GM21515 (cell line): ENCODE data around the gene RAB3IP.
"Not testable (repeated sequence)": the region's sequence is repeated elsewhere in the genome, so short reads cannot be mapped to it uniquely, and the experiment has no call there.

ENCODE experiments used
- ATAC-seq: cut with Tn5 transposase; IDR thresholded peaks from one replicate; pipeline ENCODE4 v1.9.1; 2021; ENCODE audit not compliant: unreplicated experiment

RAB3IP gene

GRCh38 chr12:69756088-69756755 lies 17.6 kb downstream of the RAB3IP start:
- ATAC-seq, result no peak

GRCh38 chr12:69758105-69758504 lies 19.4 kb downstream of the RAB3IP start:
- ATAC-seq, result no peak

- ATAC-seq, result not testable (repeated sequence)
Observed at GRCh38 chr12:69759581-69759980, 20.9 kb downstream of the RAB3IP start.

- ATAC-seq, result no peak
Observed at GRCh38 chr12:69765515-69765914, 26.9 kb downstream of the RAB3IP start.

DNA sequence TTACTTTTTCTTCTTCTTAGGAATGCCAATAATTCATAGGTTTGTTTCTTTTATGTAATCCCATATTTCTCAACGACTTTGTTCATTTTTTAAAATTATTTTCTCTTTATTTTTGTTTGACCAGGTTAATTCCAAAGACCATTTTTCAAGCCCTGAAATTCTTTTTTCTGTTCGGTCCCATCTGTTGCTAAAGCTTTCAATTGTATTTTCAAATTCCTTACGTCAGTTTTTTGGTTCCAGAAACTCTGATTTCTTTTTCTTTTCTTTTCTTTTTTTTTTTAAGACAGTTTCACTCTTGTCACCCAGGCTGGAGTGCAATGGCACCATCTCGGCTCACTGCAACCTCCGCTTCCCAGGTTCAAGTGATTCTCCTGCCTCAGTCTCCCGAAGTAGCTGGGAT lies 27.6 kb downstream of the RAB3IP start:
- no peak for ATAC-seq

- no peak for ATAC-seq
Observed at GRCh38 chr12:69779928-69780327, 41.3 kb downstream of the RAB3IP start.

DNA sequence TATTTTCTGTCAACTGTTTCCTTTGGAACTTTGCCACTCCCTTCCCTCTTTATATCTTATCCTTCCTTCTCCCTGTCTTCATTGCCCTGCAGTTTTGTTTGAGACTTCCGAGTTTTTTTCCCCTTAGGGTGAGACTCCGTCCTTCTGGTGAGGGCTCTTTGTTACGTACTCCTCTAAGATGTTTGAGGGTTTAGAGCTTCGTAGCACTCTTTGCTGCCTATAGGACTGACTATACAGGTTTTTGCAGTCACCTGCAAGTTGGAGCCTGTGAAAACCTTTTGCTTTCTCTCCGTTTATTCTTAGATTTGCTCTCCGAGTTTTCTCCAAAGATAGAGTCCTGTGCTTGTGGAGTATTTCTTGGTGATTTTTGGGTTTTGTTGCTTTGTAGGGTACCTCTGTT lies 44.7 kb downstream of the RAB3IP start:
- no peak for ATAC-seq

DNA sequence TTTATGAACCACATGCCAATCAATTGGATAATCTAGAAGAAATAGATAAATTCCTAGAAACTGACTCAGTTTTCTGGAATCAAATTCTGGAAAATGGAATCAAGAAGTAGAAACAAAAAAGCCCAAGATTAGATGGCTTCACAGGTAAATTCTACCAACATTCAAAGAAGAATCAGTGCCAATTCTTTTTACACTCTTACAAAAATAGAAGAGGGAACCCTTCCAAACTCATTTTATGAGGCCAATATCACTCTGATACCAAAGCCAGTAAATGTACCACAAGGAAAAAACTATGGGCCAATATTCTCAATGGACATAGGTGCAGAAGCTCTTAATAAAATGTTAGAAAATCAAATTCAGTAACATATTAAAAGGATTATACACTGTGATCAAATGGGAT lies 50.7 kb downstream of the RAB3IP start:
- no peak for ATAC-seq

GRCh38 chr12:69792533-69792932 lies 53.9 kb downstream of the RAB3IP start:
- ATAC-seq, result no peak

GRCh38 chr12:69807101-69807897 lies 68.6 kb downstream of the RAB3IP start:
- ATAC-seq, result not testable (repeated sequence)

DNA sequence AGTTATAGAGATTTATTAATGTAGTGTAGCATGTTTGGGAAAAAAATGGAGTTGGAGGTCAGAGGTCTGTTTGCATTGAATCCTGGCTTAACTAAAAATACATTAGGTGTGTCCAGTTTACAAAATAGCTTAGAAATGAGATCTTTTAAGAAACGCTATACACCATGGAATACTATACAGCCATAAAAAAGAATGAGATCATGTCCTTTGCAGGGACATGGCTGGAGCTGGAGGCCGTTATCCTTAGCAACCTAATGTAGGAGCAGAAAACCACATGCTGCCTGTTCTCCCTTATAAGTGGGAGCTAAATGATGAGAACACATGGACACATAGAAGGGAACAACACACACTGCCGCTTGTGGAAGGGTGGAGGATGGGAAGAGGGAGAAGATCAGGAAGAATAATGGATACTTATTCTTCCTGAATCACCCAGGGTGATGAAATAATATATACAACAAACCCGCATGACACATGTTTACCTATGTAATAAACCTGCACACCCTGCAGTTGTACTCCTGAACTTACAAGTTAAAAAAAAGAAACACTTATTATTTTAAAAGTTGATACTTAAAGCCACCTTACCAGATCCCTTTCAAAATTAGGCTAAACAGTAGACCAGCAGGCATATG lies 72.3 kb downstream of the RAB3IP start:
- no peak for ATAC-seq

DNA sequence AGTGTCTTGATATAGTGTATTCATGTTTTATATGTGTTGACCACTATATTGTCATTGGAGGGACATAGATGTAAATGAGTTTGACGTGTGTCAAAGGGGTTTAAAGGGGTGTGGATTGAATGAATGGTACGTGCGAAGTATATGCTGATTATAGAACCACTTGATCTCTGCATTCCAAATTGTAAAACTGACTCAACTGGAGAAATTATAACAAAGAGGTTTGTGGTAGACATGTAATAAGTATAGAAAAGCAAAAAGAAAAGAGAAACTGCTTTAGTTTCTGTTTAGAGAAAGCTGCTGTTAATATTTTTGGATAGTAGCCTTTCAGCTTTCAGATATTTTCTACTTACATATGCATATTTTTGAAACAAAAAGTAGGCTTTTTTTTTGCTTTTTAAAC lies 77.4 kb downstream of the RAB3IP start:
- ATAC-seq, result no peak

- no peak for ATAC-seq
Observed at GRCh38 chr12:69821032-69821455, 82.4 kb downstream of the RAB3IP start.

GRCh38 chr12:69821456-69822159 lies 82.9 kb downstream of the RAB3IP start:
- ATAC-seq, result no peak

- ATAC-seq, result no peak
Observed at GRCh38 chr12:69822201-69822860, 83.7 kb downstream of the RAB3IP start.

DNA sequence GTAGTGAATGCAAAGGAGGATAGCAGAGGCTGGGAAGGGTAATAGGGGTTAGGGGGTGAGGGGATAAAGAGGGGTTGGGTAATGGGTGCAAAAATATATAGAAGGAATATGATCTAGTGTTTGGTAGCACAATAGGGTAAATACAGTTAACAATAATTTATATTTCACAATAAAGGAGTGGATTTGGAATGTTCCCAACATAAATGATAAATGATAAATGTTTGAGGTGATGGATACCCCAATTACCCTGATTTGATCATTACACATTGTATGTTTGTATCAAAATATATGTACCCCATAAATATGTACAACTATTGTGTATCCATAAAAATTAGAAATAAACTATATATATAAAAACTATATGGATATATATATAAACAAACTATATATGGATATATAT lies 85.4 kb downstream of the RAB3IP start:
- no peak for ATAC-seq

DNA sequence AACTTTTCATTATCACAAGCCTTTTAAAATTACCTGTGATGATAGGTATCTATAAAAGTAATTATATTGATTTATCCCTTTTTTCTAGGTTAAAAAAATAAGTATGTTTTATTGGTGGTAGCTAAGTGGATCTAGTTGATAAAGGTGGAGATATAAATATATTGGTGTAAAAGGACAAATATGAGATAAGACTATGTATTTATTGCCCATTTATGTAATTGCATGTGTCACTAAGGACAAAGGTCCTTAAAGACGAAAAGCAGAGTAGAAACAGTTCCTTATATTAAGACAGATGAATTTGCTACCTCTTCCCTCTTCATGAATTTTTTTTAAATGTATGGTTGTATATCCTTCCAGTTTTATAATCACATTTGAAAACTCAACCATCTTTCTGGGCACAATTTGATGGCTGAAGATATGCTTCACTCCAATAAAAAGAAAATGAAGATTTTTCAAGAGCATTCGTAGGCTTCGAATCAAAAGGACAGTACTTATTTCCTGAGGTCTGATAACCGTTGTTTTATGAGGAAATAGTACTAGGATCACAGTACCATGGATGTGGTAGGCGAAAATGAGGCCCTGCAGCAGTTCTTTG lies 86.4 kb downstream of the RAB3IP start, which contains the start of gene MYRFL:
MYRFL (plus strand) TSS at position 262 of the 595 bp plus-strand sequence; CDS start at position 553, 291 bp downstream.
- no peak for ATAC-seq

- no peak for ATAC-seq
Observed at GRCh38 chr12:69828897-69829296, 90.2 kb downstream of the RAB3IP start.

DNA sequence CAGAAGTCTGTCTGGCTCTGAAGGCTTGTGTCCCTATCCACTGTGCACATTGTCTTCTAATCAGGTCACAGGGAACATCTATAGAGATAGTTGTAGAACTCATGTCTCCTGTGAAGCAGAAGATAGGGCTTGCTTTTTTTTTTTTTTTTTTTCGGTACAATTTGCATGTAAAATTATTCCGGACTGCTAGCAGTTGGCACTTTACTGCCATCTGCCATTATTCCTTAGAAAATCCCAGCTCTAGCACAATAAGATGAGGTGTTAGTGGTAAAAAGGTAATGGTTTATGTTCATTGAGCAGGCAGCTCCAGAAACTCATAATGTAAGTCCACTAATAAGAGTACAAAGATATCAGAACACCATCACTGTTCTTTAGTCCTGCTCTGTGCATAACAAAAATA lies 95.0 kb downstream of the RAB3IP start:
- no peak for ATAC-seq

DNA sequence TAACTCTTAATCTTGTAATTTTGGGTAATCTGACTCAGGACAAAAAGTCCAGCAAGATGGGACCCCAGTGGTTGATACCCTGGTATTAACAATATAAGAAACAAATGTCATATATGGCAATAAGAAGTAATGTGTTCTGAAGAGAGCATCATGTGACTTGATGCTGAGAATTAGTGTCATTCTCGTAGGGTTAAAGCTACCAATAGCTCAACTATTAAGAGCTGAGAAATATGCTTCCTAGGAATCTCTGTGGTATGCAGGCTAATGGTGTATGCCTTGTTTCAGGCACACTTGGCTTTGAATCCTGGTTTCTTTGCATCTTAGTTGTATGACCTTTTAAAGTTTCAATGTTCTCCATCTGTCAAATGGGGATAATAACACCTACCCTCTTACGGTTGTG lies 95.5 kb downstream of the RAB3IP start:
- ATAC-seq, result no peak
